Measurements from ENCODE around the gene NISCH.

Gene NISCH

GRCh38 chr3:52432225-52432624, 23.2 kb upstream of the NISCH start:
- no peak for TF ChIP-seq CTCF (IDR thresholded peaks at IDR 0.05)

- TF ChIP-seq CTCF (IDR thresholded peaks at IDR 0.05): no peak
These were observed 22.7 kb upstream of the NISCH start for GRCh38 chr3:52432691-52433141.

- TF ChIP-seq CTCF (IDR thresholded peaks at IDR 0.05): no peak
These were observed 21.9 kb upstream of the NISCH start for GRCh38 chr3:52433328-52433995.

- no peak for TF ChIP-seq CTCF (IDR thresholded peaks at IDR 0.05)
These were observed 21.4 kb upstream of the NISCH start for GRCh38 chr3:52433996-52434479.

- no peak for TF ChIP-seq CTCF (IDR thresholded peaks at IDR 0.05)
These were observed 20.8 kb upstream of the NISCH start for GRCh38 chr3:52434491-52435115.

GRCh38 chr3:52435246-52436101, 19.9 kb upstream of the NISCH start:
- no peak for TF ChIP-seq CTCF (IDR thresholded peaks at IDR 0.05)

GRCh38 chr3:52436500-52437149, 18.8 kb upstream of the NISCH start:
- TF ChIP-seq CTCF (IDR thresholded peaks at IDR 0.05): no peak
